Esophagus (tissue), 2 donors: Measurements from ENCODE around the gene YBX1. TPM values are rescaled to one million over a fixed set of nuclear protein-coding genes. Genes with fewer than 3 reads are reported as not detected.
"Not testable (repeated sequence)": the region's sequence is repeated elsewhere in the genome, so short reads cannot be mapped to it uniquely, and the experiment has no call there.

Experiments used
- H3K27ac ChIP-seq, 2 donors: one replicate each; pipeline ENCODE4 v1.5.1; 2013; ENCODE audit warnings: low read depth in 2 of 2, mild to moderate bottlenecking in 2 of 2, inconsistent platforms in 1 of 2, low read length in 1 of 2, moderate library complexity in 1 of 2
- H3K27me3 ChIP-seq, 2 donors: one replicate each; pipeline ENCODE4 v1.6.1; 2013; ENCODE audit warnings: low read length in 2 of 2, control low read depth in 1 of 2, mild to moderate bottlenecking in 1 of 2; ENCODE audit not compliant: insufficient read depth in 2 of 2, control insufficient read depth in 1 of 2
- H3K36me3 ChIP-seq, 2 donors: one replicate each; pipeline ENCODE4 v1.6.1; 2013; ENCODE audit warnings: low read length in 1 of 2; ENCODE audit not compliant: control insufficient read depth in 2 of 2, insufficient read depth in 2 of 2
- H3K4me1 ChIP-seq, 2 donors: one replicate each; pipeline ENCODE4 v1.6.1; 2013; ENCODE audit warnings: low read length in 1 of 2; ENCODE audit not compliant: control insufficient read depth in 2 of 2, insufficient read depth in 2 of 2
- H3K4me3 ChIP-seq, 2 donors: one replicate each; pipeline ENCODE4 v1.5.1; 2013; ENCODE audit warnings: low read length in 2 of 2, mild to moderate bottlenecking in 2 of 2, low read depth in 1 of 2, moderate library complexity in 1 of 2
- H3K9me3 ChIP-seq, 2 donors: one replicate each; pipeline ENCODE4 v1.6.1; 2013; ENCODE audit warnings: mild to moderate bottlenecking in 2 of 2, low read depth in 1 of 2, low read length in 1 of 2, moderate library complexity in 1 of 2; ENCODE audit not compliant: control insufficient read depth in 2 of 2, insufficient read depth in 1 of 2
- WGBS, 2 donors: extraction: QIAGEN DNeasy Blood & Tissue Kit; methylation state at CpG; one replicate each; pipeline ENCODE4 v1.1.7; 2013; 5-methylcytosine and 5-hydroxymethylcytosine counted together
- polyA plus RNA-seq, 2 donors: library from polyadenylated mRNA; stranded (reverse); fragments of 200-250 nt; gene quantifications; one replicate each; pipeline ENCODE4 v1.2.3, GENCODE V29; 2013
- donor health status: healthy with polysubstance abuse.
- donor health status: Bipolar disorder and iron deficiency.

YBX1 gene
- polyA plus RNA-seq, 2 donors = 381 to 428 TPM

DNA sequence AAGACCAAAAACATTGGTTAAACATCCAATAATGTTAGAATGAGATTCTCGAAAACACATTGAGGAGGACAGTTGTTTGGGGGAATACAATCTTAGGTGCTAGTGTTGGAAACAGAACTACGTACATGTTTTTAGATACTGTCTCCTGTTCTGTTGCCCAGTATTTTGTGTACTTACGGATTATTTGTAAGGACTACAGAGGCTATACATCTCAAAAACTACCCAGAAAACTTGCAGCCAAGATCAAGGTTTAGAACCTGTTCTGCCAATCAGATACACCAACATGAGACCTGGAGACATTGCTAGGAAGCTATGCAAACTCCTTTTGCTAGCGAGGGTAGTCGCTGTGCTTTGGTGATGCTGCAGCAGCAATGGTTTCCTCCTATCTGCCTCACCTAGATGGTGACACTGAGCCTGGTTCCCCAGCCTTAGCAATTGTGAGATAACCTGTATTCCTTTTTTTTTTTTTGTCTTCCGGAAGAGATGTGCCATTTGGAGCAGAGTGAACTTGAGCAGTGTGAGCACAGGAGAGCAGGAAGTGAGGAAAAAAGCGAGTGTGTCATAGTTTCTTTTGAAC is 21.8 kb downstream of the YBX1 start:
- H3K36me3 ChIP-seq = peaks cover 10 to 12% of the 10 kb centered on the region in 2 donors
- no peak overlapping the region for H3K4me3 ChIP-seq
- H3K9me3 ChIP-seq = no peaks in the 10 kb centered on the region
- no peaks in the 10 kb centered on the region for H3K27me3 ChIP-seq
- H3K4me1 ChIP-seq = no peaks in the 10 kb centered on the region
- WGBS, 2 donors = 93 to 97% methylated on average over 7 of the region's 7 CpGs
- no peak overlapping the region for H3K27ac ChIP-seq

- H3K9me3 ChIP-seq, H3K27me3 ChIP-seq, H3K27ac ChIP-seq, H3K4me1 ChIP-seq, H3K36me3 ChIP-seq, H3K4me3 ChIP-seq: not testable (repeated sequence)
- 90 to 93% methylated on average over 3 of the region's 3 CpGs for WGBS, 2 donors
Measured at GRCh38 chr1:42712808-42713207, 30.6 kb downstream of the YBX1 start.

- Histone ChIP-seq H3K27me3 (no peaks in the 10 kb centered on the region), H3K4me1 (no peaks in the 10 kb centered on the region), H3K27ac (no peak overlapping the region), H3K4me3 (no peak overlapping the region), H3K9me3 (peaks cover 0 to 3% of the 10 kb centered on the region in 2 donors), H3K36me3 (peaks cover 0 to 3% of the 10 kb centered on the region in 2 donors)
Measured at GRCh38 chr1:42713293-42713692, 31.1 kb downstream of the YBX1 start.

GRCh38 chr1:42714441-42714840 is 32.2 kb downstream of the YBX1 start:
- H3K4me3 ChIP-seq, H3K9me3 ChIP-seq, H3K27ac ChIP-seq, H3K36me3 ChIP-seq, H3K27me3 ChIP-seq, H3K4me1 ChIP-seq: not testable (repeated sequence)

GRCh38 chr1:42720868-42721267 is 38.6 kb downstream of the YBX1 start:
- no peaks in the 10 kb centered on the region for H3K9me3 ChIP-seq
- H3K4me1 ChIP-seq = no peaks in the 10 kb centered on the region
- H3K27me3 ChIP-seq = no peaks in the 10 kb centered on the region
- 81 to 96% methylated on average over 1 of the region's 1 CpG for WGBS, 2 donors
- H3K4me3 ChIP-seq = no peak overlapping the region
- H3K36me3 ChIP-seq = peaks cover 0 to 2% of the 10 kb centered on the region in 2 donors
- no peak overlapping the region for H3K27ac ChIP-seq

DNA sequence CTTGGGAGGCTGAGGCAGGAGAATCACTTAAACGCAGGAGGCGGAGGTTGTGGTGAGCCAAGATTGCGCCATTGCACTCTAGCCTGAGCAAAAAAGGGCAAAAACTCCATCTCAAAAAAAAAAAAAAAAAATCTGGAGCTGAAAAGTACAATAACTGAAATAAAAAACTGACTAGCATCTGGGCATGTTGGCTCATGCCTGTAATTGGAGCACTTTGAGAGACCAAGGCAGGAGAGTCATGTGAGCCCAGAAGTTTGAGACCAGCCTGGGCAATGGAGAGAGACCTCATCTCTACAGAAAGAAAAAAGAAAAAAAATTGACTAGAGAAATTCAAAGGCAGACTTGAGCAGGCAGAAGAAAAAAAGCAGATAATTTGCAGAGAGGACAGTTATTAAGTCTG is 39.7 kb downstream of the YBX1 start:
- 93 to 98% methylated on average over 3 of the region's 3 CpGs for WGBS, 2 donors
- no peaks in the 10 kb centered on the region for H3K9me3 ChIP-seq
- no peak overlapping the region for H3K4me3 ChIP-seq
- H3K27me3 ChIP-seq = no peaks in the 10 kb centered on the region
- no peaks in the 10 kb centered on the region for H3K4me1 ChIP-seq
- H3K27ac ChIP-seq = no peak overlapping the region
- H3K36me3 ChIP-seq = peaks cover 0 to 2% of the 10 kb centered on the region in 2 donors

DNA sequence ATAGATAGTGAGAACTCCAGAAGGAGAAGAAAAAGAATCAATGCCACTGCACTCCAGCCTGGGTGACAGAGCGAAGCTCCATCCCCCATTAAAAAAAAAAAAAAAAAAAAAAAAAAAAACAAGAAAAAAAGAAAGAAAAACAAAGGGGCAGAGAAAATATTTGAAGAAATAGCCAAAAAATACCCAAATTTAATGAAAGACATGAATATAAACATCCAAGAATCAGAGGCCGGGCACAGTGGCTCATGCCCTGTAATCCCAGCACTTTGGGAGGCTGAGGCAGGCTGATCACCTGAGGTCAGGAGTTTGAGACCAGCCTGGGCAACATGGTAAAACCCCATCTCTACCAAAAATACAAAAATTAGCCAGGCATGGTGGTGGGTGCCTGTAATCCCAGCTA is 40.2 kb downstream of the YBX1 start:
- not testable (repeated sequence) for H3K4me1 ChIP-seq, H3K36me3 ChIP-seq, H3K27me3 ChIP-seq, H3K27ac ChIP-seq, H3K4me3 ChIP-seq, H3K9me3 ChIP-seq
- 99 to 100% methylated on average over 2 of the region's 2 CpGs for WGBS, 2 donors

- H3K4me1 ChIP-seq = no peaks in the 10 kb centered on the region
- H3K36me3 ChIP-seq = peaks cover 0 to under 1% of the 10 kb centered on the region in 2 donors
- H3K27me3 ChIP-seq = no peaks in the 10 kb centered on the region
- H3K4me3 ChIP-seq = no peak overlapping the region
- H3K9me3 ChIP-seq = no peaks in the 10 kb centered on the region
- WGBS, 2 donors = 45 to 64% methylated on average over 6 of the region's 6 CpGs
- H3K27ac ChIP-seq = no peak overlapping the region
Measured at GRCh38 chr1:42723511-42723910, 41.3 kb downstream of the YBX1 start.

- H3K27me3 ChIP-seq, H3K27ac ChIP-seq: not testable (repeated sequence)
- 99% methylated on average over 4 of the region's 4 CpGs for whole genome bisulfite sequencing, 2 donors
Measured at GRCh38 chr1:42725820-42726219, 43.6 kb downstream of the YBX1 start.

DNA sequence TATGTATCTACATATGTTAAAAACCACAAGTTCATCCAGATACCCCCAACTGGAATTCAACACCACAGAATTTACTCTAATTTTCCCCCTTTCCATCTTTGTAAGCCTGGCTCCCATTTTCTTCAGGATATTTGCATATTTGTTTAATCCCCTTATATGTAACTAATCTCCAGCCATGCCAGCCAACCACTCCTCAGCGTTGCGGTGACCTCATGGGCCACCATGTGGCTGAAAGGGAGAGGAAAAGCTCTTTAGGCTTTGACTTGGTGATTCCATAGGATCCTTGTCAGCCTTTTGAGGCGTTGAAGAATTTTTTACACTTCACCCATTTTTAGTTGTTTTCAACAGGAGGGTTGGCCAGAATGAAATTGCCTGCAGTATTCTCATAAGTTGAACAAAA is 47.8 kb downstream of the YBX1 start:
- Histone ChIP-seq H3K27me3 (no peaks in the 10 kb centered on the region), H3K4me1 (no peaks in the 10 kb centered on the region), H3K36me3 (no peaks in the 10 kb centered on the region), H3K9me3 (no peaks in the 10 kb centered on the region), H3K4me3 (no peak overlapping the region), H3K27ac (no peak overlapping the region)
- WGBS, 2 donors = 85 to 90% methylated on average over 3 of the region's 3 CpGs

More at GRCh38 chr1:42725820-42726219, 43.6 kb downstream of the YBX1 start:
- H3K4me3 ChIP-seq, H3K9me3 ChIP-seq, H3K4me1 ChIP-seq, H3K36me3 ChIP-seq: not testable (repeated sequence)
